ENCODE results near the gene RSBN1. TPM values are rescaled to one million over a fixed set of nuclear protein-coding genes. Genes with fewer than 3 reads are reported as not detected.
"Not testable (repeated sequence)": the region's sequence is repeated elsewhere in the genome, so short reads cannot be mapped to it uniquely, and the experiment has no call there.

The RSBN1 gene
- total RNA-seq, 1 experiment from 2014 or later: 7.1 TPM

DNA sequence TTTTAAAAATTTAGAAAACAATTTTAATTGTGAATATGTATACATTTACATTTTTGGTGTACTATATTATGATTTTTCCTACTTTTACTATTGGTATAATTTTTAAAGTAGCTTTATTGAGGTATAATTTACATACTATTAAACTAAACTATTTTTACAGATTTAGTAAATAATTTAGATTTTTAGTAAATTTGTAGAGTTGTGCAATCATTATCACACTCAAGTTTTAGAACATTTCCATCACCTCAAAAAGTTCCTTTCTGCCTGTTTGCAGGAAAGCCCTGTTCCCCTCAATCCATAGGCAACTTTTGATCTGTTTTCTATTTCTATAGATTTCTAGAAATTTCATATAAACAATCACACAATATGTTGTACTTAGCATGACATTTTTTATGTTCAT is 61.2 kb downstream of the RSBN1 start:
- DNase-seq (ENCODE audit: extremely low read depth, low read depth): no peak

DNA sequence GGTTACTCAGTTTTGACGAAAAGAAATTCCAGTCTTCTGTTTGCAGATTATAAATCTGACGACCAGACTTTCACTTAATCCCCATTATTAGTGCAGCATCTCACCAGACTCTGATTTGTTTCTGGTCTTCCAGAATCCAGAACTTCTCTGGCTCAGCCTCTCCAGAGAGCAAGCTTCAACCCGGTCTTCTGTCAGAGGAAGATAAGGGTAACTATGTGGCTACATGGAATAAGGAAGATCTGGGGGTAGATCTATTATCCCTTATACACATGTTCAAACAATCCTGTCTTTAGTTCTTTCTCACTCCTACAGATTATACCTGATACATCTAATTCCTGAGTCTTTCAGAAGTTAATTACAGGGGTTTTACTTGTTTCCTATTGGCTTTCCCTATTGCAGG is 62.9 kb downstream of the RSBN1 start:
- DNase-seq (ENCODE audit: extremely low read depth, low read depth): no peak

DNA sequence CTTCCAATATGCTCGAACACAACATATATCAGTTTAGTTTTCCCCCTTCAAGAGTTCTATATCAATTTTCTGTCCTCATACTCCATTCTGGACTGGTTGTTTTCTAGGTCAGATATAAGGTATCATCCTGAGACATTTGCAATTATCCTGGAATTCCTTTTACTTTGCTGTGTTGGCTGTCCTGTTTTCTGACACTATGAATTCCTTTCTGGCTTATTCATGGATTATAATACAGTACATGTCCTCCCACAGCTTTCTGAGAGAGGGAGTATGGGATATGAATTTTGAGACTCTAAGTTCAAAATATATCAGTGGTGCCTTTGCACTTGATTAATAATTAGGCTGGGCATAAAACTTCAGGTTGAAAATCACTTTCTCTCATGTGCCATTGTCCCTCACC is 64.9 kb downstream of the RSBN1 start:
- DNase-seq (ENCODE audit: extremely low read depth, low read depth): no peak

DNA sequence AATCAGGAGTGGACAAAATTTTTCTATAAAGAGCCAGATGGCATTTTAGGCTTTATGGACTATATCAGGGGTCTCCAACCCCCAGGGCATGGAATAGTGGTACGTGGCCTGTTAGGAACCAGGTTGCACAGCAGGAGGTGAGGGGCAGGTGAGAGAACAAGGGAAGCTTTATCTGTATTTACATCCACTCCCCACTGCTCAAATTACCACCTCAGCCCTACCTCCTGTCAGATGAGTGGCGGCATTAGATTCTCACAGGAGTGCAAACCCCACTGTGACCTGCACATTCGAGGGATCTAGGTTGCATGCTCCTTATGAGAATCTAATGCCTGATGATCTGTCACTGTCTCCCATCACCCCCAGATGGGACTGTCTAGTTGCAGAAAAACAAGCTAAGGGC is 66.9 kb downstream of the RSBN1 start:
- DNase-seq (ENCODE audit: extremely low read depth, low read depth): no peak

DNA sequence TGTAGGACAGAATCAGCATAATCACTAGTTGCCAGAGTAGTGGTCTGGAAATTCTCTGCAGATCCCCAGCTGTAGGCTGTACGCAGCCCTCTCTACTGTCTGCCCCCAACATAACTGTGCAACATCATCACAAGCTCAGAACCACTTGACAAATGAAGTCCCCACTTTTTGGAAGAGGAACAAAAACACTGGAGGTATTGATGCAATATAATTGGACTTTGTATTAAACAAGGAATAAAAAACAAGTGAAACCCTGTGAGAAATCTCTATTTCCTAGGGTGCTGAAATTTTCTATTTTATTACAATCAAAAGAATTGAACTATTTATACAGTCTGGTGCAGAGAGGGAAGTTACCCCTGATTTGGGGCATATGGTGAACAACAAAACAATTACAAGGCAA is 68.2 kb downstream of the RSBN1 start:
- DNase-seq (ENCODE audit: extremely low read depth, low read depth): no peak

DNA sequence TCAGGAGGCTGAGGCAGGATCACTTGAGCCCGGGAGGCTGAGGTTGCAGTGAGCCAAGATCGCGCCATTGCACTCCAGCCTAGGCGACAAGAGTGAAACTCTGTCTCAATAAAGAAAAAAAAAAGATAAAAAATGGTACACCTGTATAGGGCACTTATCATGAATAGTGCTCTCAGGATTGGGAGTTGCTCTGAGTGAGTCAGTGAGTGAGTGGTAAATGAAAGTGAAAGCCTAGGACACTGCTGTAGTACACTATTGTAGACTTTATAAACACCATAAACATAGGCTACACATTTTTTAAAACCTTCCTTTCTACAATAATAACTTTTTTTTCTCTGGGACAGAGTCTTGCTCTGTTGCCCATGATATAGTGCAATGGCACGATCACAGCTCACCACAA is 69.8 kb downstream of the RSBN1 start:
- no peak for DNase-seq (ENCODE audit: extremely low read depth, low read depth)

DNA sequence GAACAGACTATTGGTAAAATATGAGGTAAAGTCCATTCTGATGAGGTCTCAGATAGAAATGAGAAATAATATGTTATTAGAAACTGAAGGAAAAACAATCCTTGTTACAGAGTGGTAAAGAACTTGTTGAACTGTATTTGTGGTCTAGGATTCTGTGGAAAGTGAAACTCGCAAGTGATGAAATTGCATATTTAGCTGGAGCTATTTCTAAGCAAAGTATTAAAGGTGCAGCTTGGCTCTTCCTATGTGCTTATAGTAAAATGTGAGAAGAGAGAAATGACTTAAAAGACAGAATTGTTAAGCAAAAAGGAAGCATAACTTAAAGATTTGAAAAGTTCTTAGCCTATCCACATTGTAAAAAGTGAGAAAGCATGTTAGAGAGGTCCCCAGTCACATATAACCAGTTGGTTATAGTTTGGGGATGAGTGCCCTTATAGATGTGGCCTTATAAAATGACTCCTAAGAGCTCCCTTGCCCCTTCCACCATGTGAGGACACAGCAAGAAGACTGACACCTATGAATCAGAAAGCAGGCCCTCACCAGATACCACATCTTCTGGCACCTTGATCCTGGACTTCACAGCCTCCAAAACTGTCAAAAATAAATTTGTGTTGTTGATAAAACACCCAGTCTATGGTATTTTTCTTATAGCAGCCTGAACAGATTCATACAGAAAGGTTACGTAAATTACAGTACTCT is 77.8 kb downstream of the RSBN1 start:
- DNase-seq (ENCODE audit: extremely low read depth, low read depth): no peak

DNA sequence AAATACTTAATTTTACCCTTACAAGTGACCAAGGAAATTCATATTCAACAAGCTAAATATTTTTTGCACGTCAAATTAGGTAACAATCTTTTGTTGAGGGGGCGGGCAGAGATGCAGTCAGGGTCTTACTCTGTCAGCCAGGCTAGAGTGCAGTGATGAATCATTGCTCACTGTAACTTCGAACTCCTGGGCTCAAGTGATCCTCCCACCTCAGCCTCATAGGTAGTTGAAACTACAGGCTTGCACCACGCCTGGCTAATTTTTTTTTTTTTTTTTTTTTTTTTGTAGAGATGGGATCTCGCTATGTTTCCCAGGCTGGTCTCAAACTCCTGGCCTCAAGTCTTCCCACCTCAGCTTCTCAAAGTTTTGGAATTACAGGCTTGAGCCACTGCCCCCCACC is 79.5 kb downstream of the RSBN1 start:
- no peak for DNase-seq (ENCODE audit: extremely low read depth, low read depth)

DNA sequence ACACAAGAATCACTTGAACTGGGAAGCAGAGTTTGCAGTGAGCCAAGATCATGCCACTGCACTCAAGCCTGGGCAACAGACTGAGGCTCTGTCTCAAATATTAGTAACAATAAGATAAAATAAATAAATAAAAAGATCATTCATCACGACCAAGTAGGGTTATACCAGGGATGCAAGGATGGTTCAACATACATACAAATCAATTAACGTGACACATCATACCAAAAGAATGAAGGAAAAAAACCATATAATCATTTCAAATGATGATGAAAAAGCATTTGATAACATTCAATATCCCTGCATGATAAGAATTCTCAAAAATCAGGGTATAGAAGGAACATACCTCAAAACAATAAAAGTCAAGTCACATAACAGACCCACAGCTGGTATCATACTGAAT is 91.3 kb downstream of the RSBN1 start:
- DNase-seq (ENCODE audit: extremely low read depth, low read depth): no peak

DNA sequence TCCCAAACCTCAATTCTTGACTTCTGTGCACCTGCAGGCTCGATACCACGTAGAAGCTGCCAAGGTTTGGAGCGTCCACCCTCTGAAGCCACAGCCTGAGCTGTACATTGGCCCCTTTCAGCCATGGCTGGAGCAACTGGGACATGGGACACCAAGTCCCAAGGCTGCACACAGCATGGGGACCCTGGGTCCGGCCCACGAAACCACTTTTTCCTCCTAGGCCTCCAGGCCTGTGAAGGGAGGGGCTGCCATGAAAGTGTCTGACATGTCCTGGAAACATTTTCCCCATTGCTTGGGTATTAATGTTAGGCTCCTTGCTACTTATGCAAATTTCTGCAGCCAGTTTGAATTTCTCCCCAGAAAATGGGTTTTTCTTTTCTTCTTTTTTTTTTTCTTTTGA is 93.7 kb downstream of the RSBN1 start:
- not testable (repeated sequence) for DNase-seq (ENCODE audit: extremely low read depth, low read depth)

DNA sequence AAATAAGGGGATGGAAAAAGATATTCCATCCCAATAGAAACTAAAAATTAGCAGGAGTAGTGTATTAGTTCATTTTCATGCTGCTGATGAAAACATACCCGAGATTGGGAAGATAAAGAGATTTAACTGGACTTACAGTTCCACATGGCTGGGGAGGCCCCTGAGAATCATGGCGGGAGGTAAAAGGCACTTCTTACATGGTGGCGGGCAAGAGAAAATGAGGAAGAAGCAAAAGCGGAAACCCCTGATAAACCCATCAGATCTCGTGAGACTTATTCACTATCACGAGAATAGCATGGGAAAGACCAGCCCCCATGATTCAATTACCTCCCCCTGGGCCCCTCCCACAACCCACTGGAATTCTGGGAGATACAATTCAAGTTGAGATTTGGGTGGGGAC is 94.8 kb downstream of the RSBN1 start:
- DNase-seq (ENCODE audit: extremely low read depth, low read depth): not testable (repeated sequence)

DNA sequence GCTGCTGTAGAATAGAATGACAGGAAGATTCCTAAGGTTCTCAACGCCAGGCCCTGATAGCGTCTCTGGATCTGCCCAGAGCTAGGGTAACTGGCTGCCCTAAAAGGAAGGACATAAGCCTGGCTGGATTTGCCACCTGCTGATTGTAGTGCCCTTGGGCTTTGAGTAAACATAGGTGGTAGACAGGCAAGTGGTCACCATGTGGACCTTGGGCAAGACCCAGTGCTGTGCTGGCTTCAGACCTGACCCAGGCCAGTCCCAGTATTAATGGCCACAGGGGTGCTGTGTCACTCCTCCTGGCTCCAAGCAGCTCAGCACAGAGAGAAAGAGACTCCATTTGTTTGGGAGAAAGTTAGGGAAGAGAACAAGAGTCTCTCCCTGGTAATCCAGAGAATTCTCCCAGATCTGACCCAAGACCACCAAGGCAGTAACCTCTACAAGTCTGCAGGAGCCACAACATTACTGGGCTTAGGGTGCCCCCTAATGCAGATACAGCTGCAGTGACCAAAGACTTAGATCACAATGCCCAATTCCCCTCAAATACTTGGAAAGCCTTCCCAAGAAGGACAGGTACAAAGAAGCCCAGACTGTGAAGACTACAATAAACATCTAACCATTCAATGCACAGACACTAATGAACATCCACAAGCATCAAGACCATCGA is 97.5 kb downstream of the RSBN1 start:
- no peak for DNase-seq (ENCODE audit: extremely low read depth, low read depth)

Other genes with a start within 250 kb of the RSBN1 start
- gene PHTF1, start 53.0 kb downstream of the RSBN1 start, total RNA-seq (2014; rRNA removed; shearing (Covaris generic)): 9.6 and 11.5 TPM in 2 replicates
- not detected in 2 replicates for gene PTPN22, start 59.2 kb upstream of the RSBN1 start, total RNA-seq (2014; rRNA removed; shearing (Covaris generic))
- gene BCL2L15, start 75.1 kb upstream of the RSBN1 start, total RNA-seq (2014; rRNA removed; shearing (Covaris generic)): 0.02 and 0.17 TPM in 2 replicates
- 9.4 and 11.9 TPM in 2 replicates for gene AP4B1, start 92.3 kb upstream of the RSBN1 start, total RNA-seq (2014; rRNA removed; shearing (Covaris generic))
- gene DCLRE1B, start 92.8 kb upstream of the RSBN1 start, total RNA-seq (2014; rRNA removed; shearing (Covaris generic)): 5.4 and 6.2 TPM in 2 replicates
- gene HIPK1, start 116.8 kb upstream of the RSBN1 start, total RNA-seq (2014; rRNA removed; shearing (Covaris generic)): 15.6 and 16.9 TPM in 2 replicates
- 0.40 and 0.45 TPM in 2 replicates for gene OLFML3, start 167.0 kb upstream of the RSBN1 start, total RNA-seq (2014; rRNA removed; shearing (Covaris generic))

Data from NCI-H460 (cell line).